ENCODE data around the gene USH1G.
"Not testable (repeated sequence)": the region's sequence is repeated elsewhere in the genome, so short reads cannot be mapped to it uniquely, and the experiment has no call there.

USH1G gene

DNA sequence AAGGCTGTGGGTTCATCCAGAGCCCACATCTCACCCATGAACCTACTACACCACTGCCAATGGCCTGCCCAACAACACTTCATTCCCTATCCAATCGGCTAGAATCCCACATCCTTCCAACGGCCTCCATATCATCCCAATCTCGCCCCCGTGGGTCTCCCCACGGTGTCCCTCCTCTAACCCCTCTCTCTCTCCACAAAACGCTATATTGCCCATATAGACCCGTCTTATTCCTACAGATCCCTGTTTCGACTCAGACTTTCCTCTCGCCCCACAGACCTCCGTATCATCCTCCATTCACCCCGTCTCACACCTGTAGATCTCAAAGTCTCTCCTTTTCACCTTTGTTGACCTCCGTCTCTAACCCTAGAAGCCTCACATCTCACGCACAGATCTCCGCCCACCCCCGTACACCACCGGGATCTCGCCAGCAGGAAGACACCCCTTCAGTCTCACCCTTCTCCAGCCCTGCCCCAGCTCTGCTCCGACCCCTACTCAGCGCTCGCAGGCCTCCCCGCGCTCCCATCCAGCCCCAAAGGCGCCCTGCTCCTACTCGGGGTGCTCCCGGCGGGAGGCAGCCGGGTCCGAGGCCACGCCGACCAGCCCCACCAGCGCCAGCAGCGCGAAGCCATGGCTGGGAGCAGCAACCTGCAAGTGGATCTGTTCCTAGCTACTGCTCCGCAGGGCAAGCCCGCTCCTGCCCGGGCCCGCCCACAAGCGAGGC lies 50.6 kb downstream of the USH1G start, which contains the start of gene FDXR:
TSS of gene FDXR (minus strand) at position 682 of the 724 bp plus-strand sequence. CDS start at position 632, 50 bp downstream.
- H3K79me1 ChIP-seq (ENCODE audit: low read length): peaks cover 8% of the 10 kb centered on the region
- peak within 1 kb of the TSS; percentile 92 for H3K4me2 ChIP-seq (ENCODE audit: low read length)
- WGBS (ENCODE audit: extremely low coverage, insufficient coverage, insufficient read length): no CpG with 5 or more reads among the region's 38 CpGs
- peak within 1 kb of the TSS; percentile 91 for H3K9ac ChIP-seq (ENCODE audit: low read length)
- peak within 1 kb of the TSS; percentile 85 for H3K4me3 ChIP-seq (ENCODE audit: low read depth, low read length)
- H3K79me2 ChIP-seq (ENCODE audit: control insufficient read depth, insufficient read depth, low read length, poor library complexity): peaks cover 5% of the 10 kb centered on the region
- H3K9me3 ChIP-seq (ENCODE audit: insufficient read depth, low read depth, low read length): peaks cover 3% of the 10 kb centered on the region
- peak within 1 kb of the TSS; percentile 96 for H4K12ac ChIP-seq (ENCODE audit: low read depth, low read length)
- peak within 1 kb of the TSS; percentile 94 for H2BK5ac ChIP-seq (ENCODE audit: low read depth, low read length, poor library complexity)
- DNase-seq: no peak
- H2BK120ac ChIP-seq (ENCODE audit: insufficient read depth, low read length, poor library complexity): peak within 1 kb of the TSS; percentile 98
- H3K18ac ChIP-seq (ENCODE audit: low read length): peak within 1 kb of the TSS; percentile 99
- H3K36me3 ChIP-seq (ENCODE audit: control insufficient read depth in 1 of 2, insufficient read depth in 2 of 2, low read length in 2 of 2): no peaks in the 10 kb centered on the region
- H4K91ac ChIP-seq (ENCODE audit: low read depth, low read length): peak within 1 kb of the TSS; percentile 96
- peak within 1 kb of the TSS; percentile 82 for H3K27ac ChIP-seq (ENCODE audit: low read depth, low read length)
- H3K23ac ChIP-seq (ENCODE audit: low read length): no peak within 1 kb of the TSS
- H3K4me1 ChIP-seq (ENCODE audit: control insufficient read depth in 1 of 2, insufficient read depth in 2 of 2, low read length in 2 of 2): peaks cover 3 to 11% of the 10 kb centered on the region in 2 experiments
- peak within 1 kb of the TSS; percentile 94 for H3K4ac ChIP-seq (ENCODE audit: low read depth, low read length)
- H2AFZ ChIP-seq (ENCODE audit: insufficient read depth, low read length, poor library complexity): peak within 1 kb of the TSS; percentile 99
- H3K27me3 ChIP-seq (ENCODE audit: insufficient read depth, low read length): no peaks in the 10 kb centered on the region
- peak within 1 kb of the TSS; percentile 99 for H3K14ac ChIP-seq (ENCODE audit: low read length)
- peak within 1 kb of the TSS; percentile 79 for H2AK5ac ChIP-seq (ENCODE audit: low read length)
- H4K8ac ChIP-seq (ENCODE audit: low read depth, low read length): peak within 1 kb of the TSS; percentile 97
- peak within 1 kb of the TSS; percentile 91 for H2BK12ac ChIP-seq (ENCODE audit: low read length)

DNA sequence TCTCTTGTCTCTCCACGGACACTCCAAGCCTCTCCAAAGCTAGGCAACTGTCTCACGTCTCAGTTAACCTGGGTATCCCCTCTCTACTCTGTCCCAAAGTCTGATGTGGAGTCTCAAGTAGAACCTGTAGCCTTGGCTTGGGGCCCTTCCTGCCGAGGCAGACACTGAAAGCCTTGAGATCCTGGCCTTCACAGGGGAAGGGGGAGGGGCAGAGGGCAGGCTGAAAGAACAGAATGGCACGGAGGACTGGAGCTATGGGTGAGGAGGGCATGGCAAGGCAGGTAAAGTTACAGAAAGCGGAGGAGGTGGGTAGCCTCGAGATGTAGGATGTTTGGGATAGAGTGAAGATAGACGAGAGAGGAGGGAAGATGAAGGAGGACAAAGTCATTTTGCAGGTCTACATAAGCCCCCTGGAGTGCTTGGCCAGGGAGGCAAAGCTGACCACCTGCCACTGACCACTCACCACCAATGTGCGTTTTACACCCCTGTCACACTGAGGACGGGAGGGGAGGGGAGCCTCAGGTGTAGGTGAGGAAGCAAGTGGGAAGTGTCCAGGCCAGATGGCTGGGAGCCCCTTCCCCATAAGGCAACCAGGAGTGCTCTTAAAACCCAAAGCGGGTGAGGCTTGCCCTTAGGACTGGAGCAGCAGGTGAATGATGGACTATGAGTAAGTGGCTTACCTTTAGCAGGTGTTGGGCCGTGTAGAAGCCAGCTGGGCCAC lies 51.5 kb downstream of the USH1G start:
- H3K23ac ChIP-seq (ENCODE audit: low read length): no peak overlapping the region
- H3K9ac ChIP-seq (ENCODE audit: low read length): no peak overlapping the region
- H2BK12ac ChIP-seq (ENCODE audit: low read length): no peak overlapping the region
- no peak for DNase-seq
- no peak overlapping the region for H2AK5ac ChIP-seq (ENCODE audit: low read length)
- H4K12ac ChIP-seq (ENCODE audit: low read depth, low read length): no peak overlapping the region
- H4K8ac ChIP-seq (ENCODE audit: low read depth, low read length): no peak overlapping the region
- H2AFZ ChIP-seq (ENCODE audit: insufficient read depth, low read length, poor library complexity): no peak overlapping the region
- no peak overlapping the region for H4K91ac ChIP-seq (ENCODE audit: low read depth, low read length)
- peaks cover 3 to 11% of the 10 kb centered on the region in 2 experiments for H3K4me1 ChIP-seq (ENCODE audit: control insufficient read depth in 1 of 2, insufficient read depth in 2 of 2, low read length in 2 of 2)
- H2BK5ac ChIP-seq (ENCODE audit: low read depth, low read length, poor library complexity): no peak overlapping the region
- no peak overlapping the region for H3K14ac ChIP-seq (ENCODE audit: low read length)
- H3K4me3 ChIP-seq (ENCODE audit: low read depth, low read length): no peak overlapping the region
- no peak overlapping the region for H3K4ac ChIP-seq (ENCODE audit: low read depth, low read length)
- H3K79me2 ChIP-seq (ENCODE audit: control insufficient read depth, insufficient read depth, low read length, poor library complexity): peaks cover 5% of the 10 kb centered on the region
- H3K27me3 ChIP-seq (ENCODE audit: insufficient read depth, low read length): no peaks in the 10 kb centered on the region
- no peak overlapping the region for H3K4me2 ChIP-seq (ENCODE audit: low read length)
- WGBS (ENCODE audit: extremely low coverage, insufficient coverage, insufficient read length): 100% methylated on average over 3 of the region's 11 CpGs
- H3K18ac ChIP-seq (ENCODE audit: low read length): no peak overlapping the region
- H3K79me1 ChIP-seq (ENCODE audit: low read length): peaks cover 8% of the 10 kb centered on the region
- no peak overlapping the region for H2BK120ac ChIP-seq (ENCODE audit: insufficient read depth, low read length, poor library complexity)
- H3K9me3 ChIP-seq (ENCODE audit: insufficient read depth, low read depth, low read length): peaks cover 3% of the 10 kb centered on the region
- H3K36me3 ChIP-seq (ENCODE audit: control insufficient read depth in 1 of 2, insufficient read depth in 2 of 2, low read length in 2 of 2): peaks cover 0 to 2% of the 10 kb centered on the region in 2 experiments
- no peak overlapping the region for H3K27ac ChIP-seq (ENCODE audit: low read depth, low read length)

DNA sequence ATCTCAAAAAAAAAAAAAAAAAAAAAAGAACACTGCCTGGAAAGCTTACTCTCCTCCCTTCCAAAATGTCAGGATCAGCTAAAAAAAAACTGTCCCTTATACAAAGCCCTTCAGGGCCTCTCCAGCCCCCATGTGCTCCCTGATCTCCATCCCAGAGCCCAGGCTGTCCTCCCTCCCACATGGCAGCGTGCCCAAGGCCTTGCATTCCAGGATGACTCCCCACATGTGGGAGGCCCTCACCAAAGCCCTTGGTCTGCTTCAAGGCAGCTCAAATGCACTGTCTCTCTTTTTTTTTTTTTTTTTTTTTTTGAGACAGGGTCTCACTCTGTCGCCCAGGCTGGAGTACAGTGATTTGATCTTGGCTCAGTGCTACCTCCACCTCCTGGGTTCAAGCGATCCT lies 52.5 kb downstream of the USH1G start:
- H3K36me3 ChIP-seq (ENCODE audit: control insufficient read depth in 1 of 2, insufficient read depth in 2 of 2, low read length in 2 of 2): peaks cover 0 to 4% of the 10 kb centered on the region in 2 experiments

DNA sequence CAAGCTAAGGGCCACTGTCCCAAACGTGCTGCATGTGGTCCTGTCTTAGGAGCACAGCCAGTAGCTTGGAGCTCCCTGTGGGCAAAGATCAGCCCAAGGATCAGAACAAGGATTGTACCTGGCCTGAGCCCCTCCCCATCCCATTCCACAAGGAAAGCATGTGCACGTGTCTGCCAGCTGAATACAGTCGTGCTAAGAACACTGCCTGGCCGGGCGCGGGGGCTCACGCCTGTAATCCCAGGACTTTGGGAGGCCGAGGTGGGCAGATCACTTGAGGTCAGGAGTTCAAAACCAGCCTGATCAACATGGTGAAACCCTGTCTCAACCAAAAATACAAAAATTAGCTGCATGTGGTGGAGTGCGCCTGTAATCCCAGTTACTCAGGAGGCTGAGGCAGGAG lies 53.0 kb downstream of the USH1G start:
- H3K79me2 ChIP-seq (ENCODE audit: control insufficient read depth, insufficient read depth, low read length, poor library complexity); H4K12ac ChIP-seq (ENCODE audit: low read depth, low read length); H3K4me2 ChIP-seq (ENCODE audit: low read length); H3K18ac ChIP-seq (ENCODE audit: low read length); H2AFZ ChIP-seq (ENCODE audit: insufficient read depth, low read length, poor library complexity); H3K4ac ChIP-seq (ENCODE audit: low read depth, low read length); H2AK5ac ChIP-seq (ENCODE audit: low read length); H3K4me3 ChIP-seq (ENCODE audit: low read depth, low read length); H2BK120ac ChIP-seq (ENCODE audit: insufficient read depth, low read length, poor library complexity); DNase-seq; H3K36me3 ChIP-seq (ENCODE audit: control insufficient read depth in 1 of 2, insufficient read depth in 2 of 2, low read length in 2 of 2); H2BK5ac ChIP-seq (ENCODE audit: low read depth, low read length, poor library complexity); H4K8ac ChIP-seq (ENCODE audit: low read depth, low read length); H4K91ac ChIP-seq (ENCODE audit: low read depth, low read length); H3K27me3 ChIP-seq (ENCODE audit: insufficient read depth, low read length); H3K9me3 ChIP-seq (ENCODE audit: insufficient read depth, low read depth, low read length); H2BK12ac ChIP-seq (ENCODE audit: low read length); H3K14ac ChIP-seq (ENCODE audit: low read length); H3K27ac ChIP-seq (ENCODE audit: low read depth, low read length); H3K23ac ChIP-seq (ENCODE audit: low read length); H3K79me1 ChIP-seq (ENCODE audit: low read length); H3K9ac ChIP-seq (ENCODE audit: low read length): not testable (repeated sequence)
- peaks cover 3 to 11% of the 10 kb centered on the region in 2 experiments for H3K4me1 ChIP-seq (ENCODE audit: control insufficient read depth in 1 of 2, insufficient read depth in 2 of 2, low read length in 2 of 2)
- no CpG with 5 or more reads among the region's 9 CpGs for WGBS (ENCODE audit: extremely low coverage, insufficient coverage, insufficient read length)

More for the DNA sequence above, 52.5 kb downstream of the USH1G start:
- Histone ChIP-seq H4K91ac (ENCODE audit: low read depth, low read length) (no peak overlapping the region), H4K8ac (ENCODE audit: low read depth, low read length) (no peak overlapping the region), H3K9ac (ENCODE audit: low read length) (no peak overlapping the region), H3K79me2 (ENCODE audit: control insufficient read depth, insufficient read depth, low read length, poor library complexity) (peaks cover 5% of the 10 kb centered on the region), H2AFZ (ENCODE audit: insufficient read depth, low read length, poor library complexity) (no peak overlapping the region), H3K27me3 (ENCODE audit: insufficient read depth, low read length) (no peaks in the 10 kb centered on the region), H4K12ac (ENCODE audit: low read depth, low read length) (no peak overlapping the region), H3K27ac (ENCODE audit: low read depth, low read length) (no peak overlapping the region), H3K23ac (ENCODE audit: low read length) (no peak overlapping the region), H3K79me1 (ENCODE audit: low read length) (peaks cover 8% of the 10 kb centered on the region), H3K18ac (ENCODE audit: low read length) (no peak overlapping the region), H3K14ac (ENCODE audit: low read length) (no peak overlapping the region), H2BK120ac (ENCODE audit: insufficient read depth, low read length, poor library complexity) (no peak overlapping the region), H2BK12ac (ENCODE audit: low read length) (no peak overlapping the region), H3K4me1 (ENCODE audit: control insufficient read depth in 1 of 2, insufficient read depth in 2 of 2, low read length in 2 of 2) (peaks cover 3 to 11% of the 10 kb centered on the region in 2 experiments), H3K4me3 (ENCODE audit: low read depth, low read length) (no peak overlapping the region), H3K4me2 (ENCODE audit: low read length) (no peak overlapping the region), H2AK5ac (ENCODE audit: low read length) (no peak overlapping the region), H3K9me3 (ENCODE audit: insufficient read depth, low read depth, low read length) (peaks cover 3% of the 10 kb centered on the region), H3K4ac (ENCODE audit: low read depth, low read length) (no peak overlapping the region), H2BK5ac (ENCODE audit: low read depth, low read length, poor library complexity) (no peak overlapping the region)
- no peak for DNase-seq
- no CpG with 5 or more reads among the region's 3 CpGs for WGBS (ENCODE audit: extremely low coverage, insufficient coverage, insufficient read length)

Data from trophoblast cell (in vitro differentiated cells and primary cell).